22Rv1 (cell line): ENCODE results near the gene GMDS.

Experiments used
- H3K27ac ChIP-seq: fragments of 450-650 bp; 2 replicates; pipeline ENCODE4 v1.5.1; 2017
- CTCF ChIP-seq: fragments of 450-650 bp; IDR thresholded peaks from 2 replicates; pipeline ENCODE4 v1.5.1; 2017; ENCODE audit warnings: mild to moderate bottlenecking
- ZFX ChIP-seq: fragments of 450-650 bp; IDR thresholded peaks from 2 replicates; pipeline ENCODE4 v1.6.1; 2017; ENCODE audit warnings: antibody characterized with exemption, borderline replicate concordance

Gene GMDS

GRCh38 chr6:1580585-1580984 is 664.8 kb downstream of the GMDS start:
- TF ChIP-seq ZFX = no peak
- TF ChIP-seq CTCF = no peak
- no peak overlapping the region for H3K27ac ChIP-seq

- no peak overlapping the region for H3K27ac ChIP-seq
- TF ChIP-seq ZFX = no peak
These were observed 665.3 kb downstream of the GMDS start for GRCh38 chr6:1580109-1580508.

- TF ChIP-seq CTCF (no peak), ZFX (no peak)
- H3K27ac ChIP-seq = no peak overlapping the region
These were observed 666.3 kb downstream of the GMDS start for GRCh38 chr6:1579096-1579495.

- no peak overlapping the region for H3K27ac ChIP-seq
- TF ChIP-seq CTCF = no peak
- no peak for TF ChIP-seq ZFX
These were observed 667.3 kb downstream of the GMDS start for GRCh38 chr6:1577896-1578745.

- no peak for TF ChIP-seq ZFX
- TF ChIP-seq CTCF = no peak
- no peak overlapping the region for H3K27ac ChIP-seq
These were observed 668.2 kb downstream of the GMDS start for GRCh38 chr6:1577146-1577680.

- H3K27ac ChIP-seq = no peak overlapping the region
- no peak for TF ChIP-seq CTCF
- TF ChIP-seq ZFX = no peak
These were observed 668.7 kb downstream of the GMDS start for GRCh38 chr6:1576711-1577110.

GRCh38 chr6:1576166-1576565 is 669.2 kb downstream of the GMDS start:
- TF ChIP-seq CTCF = no peak
- no peak for TF ChIP-seq ZFX
- H3K27ac ChIP-seq = no peak overlapping the region
